ENCODE results near the gene PLEKHH1.

PLEKHH1 gene

GRCh38 chr14:67569011-67569650, 36.0 kb downstream of the PLEKHH1 start:
- DNase-seq: no peak

GRCh38 chr14:67569651-67570290, 36.7 kb downstream of the PLEKHH1 start:
- DNase-seq: no peak

- no peak for DNase-seq
Observed at GRCh38 chr14:67570453-67570852, 37.4 kb downstream of the PLEKHH1 start.

GRCh38 chr14:67571275-67571990, 38.3 kb downstream of the PLEKHH1 start:
- DNase-seq: peak; percentile 68

GRCh38 chr14:67571991-67572323, 38.9 kb downstream of the PLEKHH1 start:
- no peak for DNase-seq

- no peak for DNase-seq
Observed at GRCh38 chr14:67572608-67573007, 39.5 kb downstream of the PLEKHH1 start.

GRCh38 chr14:67573228-67574010, 40.3 kb downstream of the PLEKHH1 start:
- DNase-seq: peak; percentile 21

- no peak for DNase-seq
Observed at GRCh38 chr14:67574156-67574555, 41.1 kb downstream of the PLEKHH1 start.

GRCh38 chr14:67574806-67575205, 41.7 kb downstream of the PLEKHH1 start:
- DNase-seq: no peak

GRCh38 chr14:67575684-67576083, 42.6 kb downstream of the PLEKHH1 start:
- no peak for DNase-seq

GRCh38 chr14:67576216-67576955, 43.3 kb downstream of the PLEKHH1 start:
- DNase-seq: no peak

GRCh38 chr14:67577181-67577808, 44.2 kb downstream of the PLEKHH1 start:
- no peak for DNase-seq

- peak; percentile 26 for DNase-seq
Observed at GRCh38 chr14:67577909-67578749, 45.0 kb downstream of the PLEKHH1 start.

- no peak for DNase-seq
Observed at GRCh38 chr14:67579040-67579439, 46.0 kb downstream of the PLEKHH1 start.

GRCh38 chr14:67579636-67580035, 46.5 kb downstream of the PLEKHH1 start:
- no peak for DNase-seq

- no peak for DNase-seq
Observed at GRCh38 chr14:67580336-67581171, 47.5 kb downstream of the PLEKHH1 start.

GRCh38 chr14:67581643-67582042, 48.6 kb downstream of the PLEKHH1 start:
- DNase-seq: no peak

- DNase-seq: peak; percentile 13
Observed at GRCh38 chr14:67582061-67582460, 49.0 kb downstream of the PLEKHH1 start.

GRCh38 chr14:67583711-67584644, 50.9 kb downstream of the PLEKHH1 start:
- peak; percentile 71 for DNase-seq

All from NCI-H69 (cell line).